ENCODE results near the gene HMG20B.
A peak's percentile ranks its signal among the peaks of the same experiment; 100 is the strongest.
"Not testable (repeated sequence)": the region's sequence is repeated elsewhere in the genome, so short reads cannot be mapped to it uniquely, and the experiment has no call there.

The HMG20B gene

DNA sequence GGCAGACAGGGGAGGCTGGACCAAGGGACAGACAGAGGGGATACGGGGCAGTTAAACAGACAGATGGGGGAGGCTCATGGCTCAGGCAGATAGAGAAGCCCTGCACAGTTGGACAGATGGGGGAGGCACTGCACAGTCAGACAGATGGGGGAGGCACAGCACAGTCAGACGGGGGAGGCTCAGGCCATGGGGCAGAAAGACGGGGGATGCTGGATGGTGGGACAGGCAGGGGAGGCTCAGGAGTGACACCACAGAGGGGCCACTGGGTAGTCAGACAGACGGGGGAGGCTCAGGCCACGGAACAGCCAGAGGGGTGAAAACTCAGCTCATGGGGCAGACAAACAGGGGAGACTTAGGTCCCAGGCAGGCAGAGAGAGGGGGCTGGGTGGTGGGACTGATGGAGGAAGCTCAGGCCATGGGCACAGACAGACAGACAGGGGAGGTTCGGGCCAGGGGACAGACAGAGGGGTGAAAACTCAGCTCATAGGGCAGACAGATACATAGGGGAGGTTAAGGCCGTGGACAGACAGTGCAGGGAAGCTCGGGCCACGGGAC lies 16.2 kb upstream of the HMG20B start:
- no peak for DNase-seq (ENCODE audit: low read depth in 2 of 2)

DNA sequence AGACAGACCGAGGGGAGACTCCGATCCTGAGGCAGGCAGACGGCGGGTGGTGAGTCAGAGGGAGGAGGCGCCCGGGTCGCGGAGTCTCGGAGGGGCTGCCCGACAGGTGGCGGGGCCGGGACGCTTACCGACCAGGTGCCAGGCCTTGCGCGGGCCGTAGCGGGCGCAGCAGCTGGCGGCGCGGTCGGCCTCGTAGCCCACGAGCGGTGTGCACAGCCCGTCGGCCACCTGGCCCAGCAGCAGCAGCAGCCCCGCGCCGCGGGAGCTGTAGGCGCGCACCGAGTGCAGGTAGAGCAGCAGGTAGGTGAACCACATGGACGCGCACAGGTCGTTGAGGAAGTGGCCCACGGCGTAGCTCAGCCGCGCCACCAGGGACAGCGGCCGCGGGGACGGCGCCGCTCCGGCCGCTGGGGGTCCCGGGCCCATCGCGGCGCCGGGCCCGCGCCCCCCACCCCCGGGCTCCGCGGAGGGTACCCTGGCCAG lies 15.7 kb upstream of the HMG20B start:
- peak in 1 of 2 donors; percentile 49 for DNase-seq (ENCODE audit: low read depth in 2 of 2)

- peak; percentile 90 to 92 for DNase-seq (ENCODE audit: low read depth in 2 of 2)
Measured at GRCh38 chr19:3557461-3558248, 15.1 kb upstream of the HMG20B start, which contains the start of gene MFSD12. Gene MFSD12, minus strand, starts transcription at chr19:3557586. Its CDS starts 183 bp downstream, at chr19:3557403.

- no peak for DNase-seq (ENCODE audit: low read depth in 2 of 2)
Measured at GRCh38 chr19:3563709-3564524, 8.8 kb upstream of the HMG20B start.

- DNase-seq (ENCODE audit: low read depth in 2 of 2) = no peak
Measured at GRCh38 chr19:3565139-3565538, 7.6 kb upstream of the HMG20B start.

DNA sequence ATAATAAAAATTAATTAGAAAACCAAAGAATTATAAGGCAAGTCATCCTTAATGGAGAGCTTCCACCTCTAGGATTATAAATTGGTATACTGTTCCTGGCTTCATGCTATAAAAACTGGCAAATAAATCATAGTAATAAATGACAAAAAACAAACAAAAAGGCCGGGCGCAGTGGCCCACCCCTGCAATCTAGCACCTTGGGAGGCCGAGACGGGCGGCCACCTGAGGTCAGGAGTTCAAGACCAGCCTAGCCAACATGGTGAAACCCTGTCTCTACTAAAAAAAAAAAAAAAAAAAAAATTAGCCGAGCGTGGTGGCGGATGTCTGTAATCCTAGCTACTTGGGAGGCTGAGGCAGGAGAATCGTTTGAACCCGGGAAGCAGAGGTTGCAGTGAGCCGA lies 2.7 kb upstream of the HMG20B start:
- DNase-seq (ENCODE audit: low read depth in 2 of 2) = not testable (repeated sequence)

- no peak for DNase-seq (ENCODE audit: low read depth in 2 of 2)
Measured at GRCh38 chr19:3570606-3571011, 2.1 kb upstream of the HMG20B start.

GRCh38 chr19:3572132-3572854 lies 451 bp upstream of the HMG20B start:
- DNase-seq (ENCODE audit: low read depth in 2 of 2) = peak; percentile 99

- no peak for DNase-seq (ENCODE audit: low read depth in 2 of 2)
Measured at GRCh38 chr19:3573162-3573857, 566 bp downstream of the HMG20B start.

DNA sequence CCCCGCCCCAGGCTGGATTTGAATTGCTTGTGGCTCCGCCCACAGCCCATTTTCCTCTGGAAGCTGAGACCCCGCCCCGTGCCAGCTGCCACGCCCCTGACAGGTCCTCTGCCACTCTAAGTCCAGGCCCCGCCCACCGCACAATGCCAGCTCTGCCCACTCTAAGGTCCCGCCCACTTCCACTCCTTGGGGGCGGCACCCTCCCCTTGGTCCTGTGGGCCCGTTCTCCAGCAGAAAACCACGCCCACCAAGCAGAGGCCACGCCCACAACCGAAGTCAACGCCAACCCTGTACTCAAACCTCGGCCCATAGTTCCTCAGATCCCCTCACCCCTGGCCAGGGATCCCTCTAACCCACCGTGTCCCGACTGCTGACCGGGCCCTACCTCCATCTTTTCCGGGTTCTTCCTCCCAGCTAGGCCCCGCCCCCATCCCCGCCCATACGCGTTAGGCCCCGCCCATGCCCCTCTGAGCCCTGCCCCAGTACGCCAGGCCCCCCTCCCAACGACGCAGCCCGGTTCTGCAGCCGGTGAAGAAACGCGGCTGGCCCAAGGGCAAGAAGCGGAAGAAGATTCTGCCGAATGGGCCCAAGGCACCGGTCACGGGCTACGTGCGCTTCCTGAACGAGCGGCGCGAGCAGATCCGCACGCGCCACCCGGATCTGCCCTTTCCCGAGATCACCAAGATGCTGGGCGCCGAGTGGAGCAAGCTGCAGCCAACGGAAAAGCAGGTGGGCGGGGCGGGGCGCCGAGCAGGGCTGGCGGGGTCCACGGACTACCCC lies 1.3 kb downstream of the HMG20B start:
- DNase-seq (ENCODE audit: low read depth in 2 of 2) = peak; percentile 47 to 61

DNA sequence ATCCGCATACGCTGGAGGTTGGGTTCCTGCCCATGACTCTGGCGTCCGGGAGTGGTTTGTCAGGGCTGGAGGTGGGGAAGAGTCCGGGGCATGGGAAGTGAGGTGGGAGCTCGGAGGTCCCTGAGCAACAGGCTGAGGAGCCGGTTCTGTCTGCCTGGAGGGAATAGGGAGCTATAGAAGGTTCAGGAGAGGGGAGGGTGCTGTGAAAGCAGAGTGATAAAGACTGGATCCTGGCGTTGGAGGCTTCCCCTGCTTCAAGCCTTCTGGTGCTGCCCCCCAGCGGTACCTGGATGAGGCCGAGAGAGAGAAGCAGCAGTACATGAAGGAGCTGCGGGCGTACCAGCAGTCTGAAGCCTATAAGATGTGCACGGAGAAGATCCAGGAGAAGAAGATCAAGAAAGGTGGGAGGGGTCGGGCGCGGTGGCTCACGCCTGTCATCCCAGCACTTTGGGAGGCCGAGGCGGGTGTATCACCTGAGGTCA lies 2.6 kb downstream of the HMG20B start:
- DNase-seq (ENCODE audit: low read depth in 2 of 2) = no peak

DNA sequence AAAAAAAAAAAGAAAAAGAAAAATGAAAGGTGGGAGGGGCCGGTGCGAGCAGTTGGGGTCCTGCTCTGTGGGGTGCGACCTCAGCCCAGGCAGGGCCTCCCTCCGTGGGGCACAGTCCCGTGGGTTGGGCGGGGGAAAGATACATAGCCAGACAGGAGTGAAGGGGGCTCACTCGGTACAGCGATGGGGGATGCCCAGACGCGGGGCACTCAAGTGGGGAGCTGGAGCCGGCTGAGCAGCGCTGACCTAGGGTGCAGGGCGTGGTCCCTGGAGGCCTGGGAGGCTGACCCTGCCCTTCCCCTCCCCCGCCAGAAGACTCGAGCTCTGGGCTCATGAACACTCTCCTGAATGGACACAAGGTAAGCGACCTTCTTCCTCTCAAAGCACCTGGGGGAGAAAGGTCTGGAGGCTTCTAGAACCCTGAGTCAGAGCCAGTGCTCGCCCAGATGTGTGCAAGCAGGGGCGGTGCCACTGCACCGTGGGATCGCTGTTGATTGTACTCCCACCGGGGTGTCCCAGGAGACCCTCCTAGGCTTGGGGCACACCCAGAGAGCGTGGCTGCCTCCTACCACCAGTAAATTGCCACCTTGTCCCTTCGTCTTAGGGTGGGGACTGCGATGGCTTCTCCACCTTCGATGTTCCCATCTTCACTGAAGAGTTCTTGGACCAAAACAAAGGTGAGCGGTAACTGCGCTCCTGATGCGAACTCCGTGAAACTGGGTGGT lies 3.4 kb downstream of the HMG20B start:
- no peak for DNase-seq (ENCODE audit: low read depth in 2 of 2)

DNA sequence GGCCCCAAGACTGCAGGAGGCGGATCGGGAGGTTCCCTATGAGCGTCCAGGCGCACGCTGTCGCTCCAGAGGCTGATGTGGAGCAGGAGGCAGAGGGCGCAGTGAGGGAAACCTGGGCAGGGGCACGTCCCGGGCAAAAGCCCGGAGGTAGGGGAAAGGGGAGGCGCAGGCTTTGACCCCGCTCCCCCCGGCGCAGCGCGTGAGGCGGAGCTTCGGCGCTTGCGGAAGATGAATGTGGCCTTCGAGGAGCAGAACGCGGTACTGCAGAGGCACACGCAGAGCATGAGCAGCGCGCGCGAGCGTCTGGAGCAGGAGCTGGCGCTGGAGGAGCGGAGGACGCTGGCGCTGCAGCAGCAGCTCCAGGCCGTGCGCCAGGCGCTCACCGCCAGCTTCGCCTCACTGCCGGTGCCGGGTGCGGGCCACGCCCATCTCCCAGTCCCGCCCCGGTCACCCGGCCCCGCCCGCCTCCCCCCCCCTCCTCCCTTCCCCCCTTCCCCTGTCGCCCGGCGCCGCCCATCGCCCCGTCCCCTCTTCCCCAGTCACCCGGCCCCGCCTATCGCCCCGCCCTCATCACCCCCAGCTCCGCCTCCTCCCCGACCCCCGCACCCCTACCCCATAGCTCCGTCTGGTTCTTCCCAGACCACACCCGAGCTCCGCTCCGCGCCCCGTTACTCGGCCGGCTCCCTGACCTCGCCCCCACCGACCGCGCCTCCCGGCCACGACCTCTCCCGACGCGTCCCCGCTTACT lies 4.1 kb downstream of the HMG20B start:
- no peak for DNase-seq (ENCODE audit: low read depth in 2 of 2)

DNA sequence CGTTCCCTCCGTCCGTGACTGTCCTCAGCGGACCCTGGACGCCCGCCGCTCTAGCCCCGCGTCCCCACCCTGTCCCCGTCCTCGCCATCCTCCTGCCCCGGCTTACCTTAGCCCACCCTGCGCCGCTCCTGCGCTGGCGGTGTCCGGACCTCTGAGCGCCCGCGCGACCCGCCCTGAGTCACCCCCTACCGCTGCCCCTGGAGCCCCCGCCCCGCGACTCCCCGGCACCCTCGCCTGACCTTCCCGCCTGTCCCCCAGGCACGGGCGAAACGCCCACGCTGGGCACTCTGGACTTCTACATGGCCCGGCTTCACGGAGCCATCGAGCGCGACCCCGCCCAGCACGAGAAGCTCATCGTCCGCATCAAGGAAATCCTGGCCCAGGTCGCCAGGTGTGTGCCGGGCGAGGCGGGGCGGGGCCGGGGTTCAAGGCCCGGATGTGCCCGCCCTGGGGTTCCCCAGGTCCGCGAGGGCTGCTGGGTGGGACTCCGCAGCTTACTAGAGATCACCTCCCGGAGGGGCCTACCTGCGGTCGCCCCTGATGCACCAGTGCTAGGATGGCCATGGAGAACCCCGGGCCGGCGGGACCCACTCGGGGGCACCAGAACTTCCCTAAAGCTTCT lies 5.1 kb downstream of the HMG20B start:
- no peak for DNase-seq (ENCODE audit: low read depth in 2 of 2)

DNA sequence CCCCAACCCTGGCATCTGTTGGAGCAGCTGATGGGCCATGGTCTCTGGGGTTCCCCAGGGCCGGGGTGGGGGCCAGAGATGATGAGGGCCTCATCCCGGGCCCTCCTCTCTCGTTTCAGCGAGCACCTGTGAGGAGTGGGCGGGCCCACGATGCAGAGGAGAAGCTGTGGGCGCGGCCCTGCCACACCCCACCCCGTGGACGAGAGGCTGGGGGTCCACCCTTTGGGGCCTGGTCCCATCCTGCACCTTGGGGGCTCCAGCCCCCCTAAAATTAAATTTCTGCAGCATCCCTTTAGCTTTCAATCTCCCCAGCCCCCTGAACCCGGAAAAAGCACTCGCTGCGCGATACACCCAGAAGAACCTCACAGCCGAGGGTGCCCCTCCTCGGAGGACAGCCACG lies 5.6 kb downstream of the HMG20B start:
- DNase-seq (ENCODE audit: low read depth in 2 of 2) = no peak

- no peak for DNase-seq (ENCODE audit: low read depth in 2 of 2)
Measured at GRCh38 chr19:3580156-3580934, 7.6 kb downstream of the HMG20B start.

DNA sequence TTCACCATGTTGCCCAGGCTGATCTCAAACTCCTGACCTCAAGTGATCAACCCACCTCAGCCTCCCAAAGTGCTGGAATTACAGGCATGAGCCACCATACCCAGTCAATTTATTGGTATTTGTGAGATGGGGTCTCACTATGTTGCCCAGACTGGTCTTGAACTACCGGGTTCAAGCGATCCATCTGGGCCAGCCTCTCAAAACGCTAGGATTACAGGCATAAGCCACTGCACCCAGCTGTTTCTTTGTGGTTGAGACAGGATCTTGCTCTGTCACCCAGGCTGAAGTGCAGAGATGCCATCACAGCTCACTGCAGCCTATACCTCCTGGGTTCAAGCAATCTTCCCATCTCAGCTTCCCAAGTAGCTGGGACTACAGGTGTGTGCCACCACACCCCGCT lies 9.0 kb downstream of the HMG20B start:
- not testable (repeated sequence) for DNase-seq (ENCODE audit: low read depth in 2 of 2)
